Activated B cell treated with CpG ODN at 0.5 μM for 24 hours (primary cell): ENCODE data around the gene WDPCP. TPM values are rescaled to one million over a fixed set of nuclear protein-coding genes. Genes with fewer than 3 reads are reported as not detected.

Experiments used
- ATAC-seq: fragments of 200-7000 bp; cut with Tn5 transposase; one replicate; pipeline ENCODE4 v1.10.0; 2021; ENCODE audit warnings: low read depth, mild to moderate bottlenecking, moderate library complexity
- CTCF ChIA-PET: fragments of 350-600 bp; sonication (Branson Sonifier 250); formaldehyde crosslinking; loops from one replicate; lab custom pipeline; 2021; ENCODE audit warnings: antibody characterized with exemption; lab: Charles Lee
- POLR2A ChIA-PET: fragments of 350-600 bp; sonication (Branson Sonifier 250); formaldehyde crosslinking; loops from one replicate; lab custom pipeline; 2021; ENCODE audit warnings: antibody characterized with exemption; lab: Charles Lee
- DNase-seq: peaks from one replicate; pipeline ENCODE4 v3.0.0; 2022
- H3K27ac Mint-ChIP-seq: one replicate; pipeline ENCODE4 v1.8.0; 2020; ENCODE audit warnings: mixed read lengths
- H3K27me3 Mint-ChIP-seq: one replicate; pipeline ENCODE4 v1.8.0; 2021; ENCODE audit warnings: mixed read lengths
- H3K36me3 Mint-ChIP-seq: one replicate; pipeline ENCODE4 v1.8.0; 2021; ENCODE audit warnings: low read depth, mixed read lengths
- H3K4me1 Mint-ChIP-seq: one replicate; pipeline ENCODE4 v1.8.0; 2021; ENCODE audit warnings: mixed read lengths
- H3K4me3 Mint-ChIP-seq: one replicate; pipeline ENCODE4 v1.8.0; 2020; ENCODE audit warnings: mild to moderate bottlenecking, mixed read lengths
- H3K9me3 Mint-ChIP-seq: one replicate; pipeline ENCODE4 v1.8.0; 2020; ENCODE audit warnings: mixed read lengths
- CTCF ChIP-seq: fragments of 200-600 bp; IDR thresholded peaks from one replicate; pipeline ENCODE4 v1.8.0; 2022; ENCODE audit warnings: antibody characterized with exemption, mild to moderate bottlenecking
- intact Hi-C: fragments of 100-400 bp; cut with micrococcal nuclease; formaldehyde crosslinking; loops from one replicate; pipeline ENCODE4 v1.15.1; 2024
- total RNA-seq: library from RNA; stranded (reverse); gene quantifications from 2 replicates; pipeline ENCODE4 v1.2.3, GENCODE V29; 2022

WDPCP gene
- total RNA-seq, 1 donor from 2014 or later, result 12.9 TPM

GRCh38 chr2:63438181-63438580 lies 150.1 kb downstream of the WDPCP start:
- Mint-ChIP-seq H3K9me3 (no peaks in the 10 kb centered on the region), H3K36me3 (peaks cover 7% of the 10 kb centered on the region), H3K27me3 (no peaks in the 10 kb centered on the region), H3K4me3 (no peak overlapping the region), H3K27ac (no peak overlapping the region), H3K4me1 (no peaks in the 10 kb centered on the region)
- ChIA-PET CTCF (interaction anchor here (2.1 kb wide), 1 partner anchor 14 kb away, joined by 5 read pairs; no protein-coding TSS in a partner anchor), POLR2A (no interaction called here)
- DNase-seq (no peak), ATAC-seq (no peak)
- no peak for TF ChIP-seq CTCF
- intact Hi-C loops, result no loop called here

- no peak for TF ChIP-seq CTCF
- POLR2A ChIA-PET, result no interaction called here
- CTCF ChIA-PET, result interaction anchor here (2.1 kb wide), 1 partner anchor 12 kb away, joined by 5 read pairs; no protein-coding TSS in a partner anchor
- H3K4me3 Mint-ChIP-seq, result no peak overlapping the region
- H3K9me3 Mint-ChIP-seq, result no peaks in the 10 kb centered on the region
- H3K36me3 Mint-ChIP-seq, result peaks cover 7% of the 10 kb centered on the region
- H3K27ac Mint-ChIP-seq, result no peak overlapping the region
- H3K4me1 Mint-ChIP-seq, result no peaks in the 10 kb centered on the region
- DNase-seq (no peak), ATAC-seq (no peak)
- intact Hi-C loops, result no loop called here
- no peaks in the 10 kb centered on the region for H3K27me3 Mint-ChIP-seq
Measured at GRCh38 chr2:63436488-63436887, 151.8 kb downstream of the WDPCP start.

GRCh38 chr2:63435070-63435469 lies 153.2 kb downstream of the WDPCP start:
- H3K4me3 Mint-ChIP-seq, result no peak overlapping the region
- TF ChIP-seq CTCF, result no peak
- ChIA-PET CTCF (interaction anchor here (0.9 kb wide), 1 partner anchor 978 kb away, joined by 3 read pairs; no protein-coding TSS in a partner anchor), POLR2A (no interaction called here)
- no peaks in the 10 kb centered on the region for H3K9me3 Mint-ChIP-seq
- DNase-seq (no peak), ATAC-seq (no peak)
- no peaks in the 10 kb centered on the region for H3K27me3 Mint-ChIP-seq
- no peaks in the 10 kb centered on the region for H3K4me1 Mint-ChIP-seq
- H3K36me3 Mint-ChIP-seq, result peaks cover 8% of the 10 kb centered on the region
- no peak overlapping the region for H3K27ac Mint-ChIP-seq
- intact Hi-C loops, result no loop called here

- intact Hi-C loops, result no loop called here
- Mint-ChIP-seq H3K27me3 (no peaks in the 10 kb centered on the region), H3K36me3 (peaks cover 10% of the 10 kb centered on the region), H3K9me3 (peaks cover 2% of the 10 kb centered on the region), H3K4me1 (no peaks in the 10 kb centered on the region), H3K4me3 (no peak overlapping the region), H3K27ac (no peak overlapping the region)
- no peak for ATAC-seq
- TF ChIP-seq CTCF, result no peak
- no peak for DNase-seq
- POLR2A ChIA-PET, result no interaction called here
- CTCF ChIA-PET, result interaction anchor here (0.5 kb wide), 1 partner anchor 53 kb away, joined by 3 read pairs; no protein-coding TSS in a partner anchor
Measured at GRCh38 chr2:63434024-63435001, 154.0 kb downstream of the WDPCP start.

GRCh38 chr2:63432373-63432772 lies 155.9 kb downstream of the WDPCP start:
- Mint-ChIP-seq H3K27ac (no peak overlapping the region), H3K9me3 (peaks cover 9% of the 10 kb centered on the region), H3K27me3 (no peaks in the 10 kb centered on the region), H3K36me3 (peaks cover 28% of the 10 kb centered on the region), H3K4me1 (no peaks in the 10 kb centered on the region), H3K4me3 (no peak overlapping the region)
- CTCF ChIA-PET, result no interaction called here
- no peak for TF ChIP-seq CTCF
- DNase-seq (no peak), ATAC-seq (no peak)
- intact Hi-C loops, result no loop called here
- POLR2A ChIA-PET, result no interaction called here
